Activated T-cell treated with anti-CD3 and anti-CD28 coated beads, Interleukin-2, amount 50 U/mL, for 48 hours (primary cell): ENCODE measurements around the gene MYO18B.
"Not testable (repeated sequence)": the region's sequence is repeated elsewhere in the genome, so short reads cannot be mapped to it uniquely, and the experiment has no call there.

Experiments used
- DNase-seq, 2 experiments: peaks; one replicate each; pipeline ENCODE4 v3.0.0-alpha.2; 2020

The MYO18B gene

DNA sequence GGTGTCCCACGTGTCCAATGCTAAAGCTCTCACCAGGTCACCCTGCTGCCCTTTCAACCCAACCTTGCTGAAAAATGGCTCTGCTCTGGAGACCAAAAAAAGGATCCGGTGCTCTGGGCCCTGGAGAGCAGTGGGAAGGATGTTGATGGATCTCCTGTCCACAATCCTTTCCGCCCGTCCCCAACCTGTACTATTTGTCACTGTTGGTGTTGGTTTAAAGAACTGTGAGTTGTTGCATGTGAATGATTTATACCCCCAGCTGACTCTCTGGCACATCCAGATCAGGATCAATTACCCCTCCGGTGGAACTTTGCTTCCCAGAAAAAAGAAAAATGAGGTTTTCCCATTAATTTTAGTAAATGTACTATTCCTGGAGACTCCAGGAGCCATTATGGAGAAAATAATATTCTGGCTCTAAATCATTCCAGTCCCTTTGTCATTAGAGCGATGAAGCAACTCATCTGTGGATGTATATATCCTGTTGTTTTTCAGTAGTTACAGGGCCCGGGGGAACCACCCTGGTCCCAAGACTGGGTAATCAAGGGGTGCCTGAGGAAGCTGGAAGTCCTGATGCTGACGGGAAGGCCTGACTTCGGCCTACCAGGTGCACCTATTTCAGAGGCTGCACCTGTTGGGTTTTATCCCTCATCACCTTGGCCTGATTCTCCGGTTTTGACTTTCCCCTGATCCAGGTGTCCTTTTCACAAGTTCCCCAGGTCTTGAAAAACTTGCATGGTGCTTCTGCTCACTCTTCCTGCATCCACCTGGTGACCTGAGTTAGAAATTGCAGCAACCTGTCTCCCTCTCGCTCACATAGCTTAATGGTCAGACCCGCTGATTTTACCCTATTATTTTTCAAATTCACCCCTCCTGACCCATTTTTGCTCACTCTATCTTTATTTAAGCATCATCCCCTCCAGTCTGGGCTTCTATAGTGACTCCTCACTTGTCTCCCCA lies 218.1 kb downstream of the MYO18B start:
- no peak for DNase-seq

DNA sequence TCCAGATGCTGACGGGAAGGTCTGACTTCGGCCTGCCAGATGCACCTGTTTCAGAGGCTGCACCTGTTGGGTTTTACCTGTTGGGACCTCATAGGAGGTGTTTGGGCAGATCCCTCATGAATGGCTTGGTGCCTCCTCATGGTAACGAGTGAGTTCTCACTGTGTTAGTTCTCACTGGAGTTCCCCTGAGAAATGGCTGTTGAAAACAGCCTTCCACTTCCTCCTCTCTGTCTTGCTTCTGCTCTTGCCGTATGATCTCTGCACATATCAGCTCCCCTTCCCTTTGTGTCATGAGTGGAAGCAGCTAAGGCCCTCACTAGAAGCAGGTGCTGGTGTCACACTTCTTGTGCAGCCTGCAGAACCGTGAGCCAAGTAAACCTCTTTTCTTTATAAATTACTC lies 219.7 kb downstream of the MYO18B start:
- no peak for DNase-seq

DNA sequence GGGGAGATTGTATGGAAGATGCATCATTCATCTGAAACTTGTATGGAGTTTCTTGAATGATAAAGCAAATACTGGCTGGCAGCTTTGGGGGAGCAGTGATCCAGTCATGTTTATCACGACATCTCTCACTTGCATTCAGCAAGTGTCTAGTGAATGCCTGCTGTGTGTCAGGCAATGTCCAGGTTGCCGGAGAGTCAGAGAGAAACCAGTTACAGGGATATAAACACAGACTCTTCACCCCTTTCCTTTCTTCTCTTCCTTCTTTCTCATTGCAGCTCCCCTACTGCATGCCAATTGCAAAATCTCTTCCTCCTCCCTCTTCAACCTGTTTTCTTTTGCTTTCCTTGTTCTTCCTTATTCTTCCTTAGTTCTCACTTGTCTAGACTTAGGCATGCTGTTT lies 220.7 kb downstream of the MYO18B start:
- no peak for DNase-seq

DNA sequence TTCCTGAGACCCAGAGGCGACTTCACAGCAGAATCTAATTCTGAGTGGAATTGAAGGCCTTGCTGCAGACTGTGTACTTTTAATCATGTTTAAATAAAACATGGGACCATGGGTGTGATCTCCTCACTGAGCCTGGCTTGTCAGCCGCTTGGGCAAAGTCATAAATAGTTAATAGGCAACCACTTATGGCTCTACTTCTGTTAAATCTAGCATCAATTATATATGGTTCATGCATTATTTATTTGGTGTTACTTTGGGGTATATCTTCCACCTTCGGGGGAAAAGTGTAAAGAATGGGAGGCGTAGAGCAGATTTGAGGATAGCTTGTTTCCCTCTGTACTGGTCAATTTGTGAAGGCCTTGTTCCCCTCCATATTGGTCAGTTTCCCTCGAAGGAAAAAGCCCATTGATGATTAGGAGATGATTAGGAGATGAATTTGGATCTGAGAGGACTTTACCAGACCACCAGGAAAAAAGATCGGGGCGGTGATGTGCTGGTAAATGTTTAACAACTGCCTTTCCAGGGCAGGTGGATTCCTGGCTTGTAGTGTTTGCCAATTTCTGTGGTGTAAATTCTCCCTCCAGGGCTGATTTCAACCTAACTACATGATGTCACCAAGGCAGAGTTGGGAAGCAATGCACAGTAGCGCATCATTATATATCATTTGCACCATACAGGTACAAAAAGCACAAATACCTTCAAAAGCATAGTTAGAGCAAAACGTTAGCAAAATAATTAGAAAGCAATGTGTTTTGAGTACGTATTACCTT lies 223.2 kb downstream of the MYO18B start:
- no peak for DNase-seq

DNA sequence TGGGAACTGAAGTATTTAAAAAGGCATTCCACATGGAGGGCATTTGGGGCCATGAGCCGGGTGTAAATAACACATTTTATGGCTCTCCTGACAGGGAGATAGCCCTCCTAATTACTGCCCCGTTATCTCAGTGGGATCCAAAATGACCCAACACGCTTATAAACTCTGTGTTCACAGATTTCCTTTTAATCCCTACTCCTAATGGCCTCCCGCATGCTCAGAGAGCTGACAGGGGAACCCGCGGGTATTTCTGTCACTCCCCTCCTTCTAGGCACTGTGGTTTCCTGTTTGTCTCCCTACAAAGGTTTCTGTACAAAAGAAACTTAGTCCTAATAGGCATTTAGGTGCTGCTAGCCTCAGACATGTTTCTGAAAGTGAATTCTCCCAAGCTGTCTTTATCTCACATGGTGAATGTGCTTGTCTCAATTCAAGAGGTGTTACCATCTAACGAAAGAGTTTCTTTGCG lies 224.5 kb downstream of the MYO18B start:
- no peak for DNase-seq

DNA sequence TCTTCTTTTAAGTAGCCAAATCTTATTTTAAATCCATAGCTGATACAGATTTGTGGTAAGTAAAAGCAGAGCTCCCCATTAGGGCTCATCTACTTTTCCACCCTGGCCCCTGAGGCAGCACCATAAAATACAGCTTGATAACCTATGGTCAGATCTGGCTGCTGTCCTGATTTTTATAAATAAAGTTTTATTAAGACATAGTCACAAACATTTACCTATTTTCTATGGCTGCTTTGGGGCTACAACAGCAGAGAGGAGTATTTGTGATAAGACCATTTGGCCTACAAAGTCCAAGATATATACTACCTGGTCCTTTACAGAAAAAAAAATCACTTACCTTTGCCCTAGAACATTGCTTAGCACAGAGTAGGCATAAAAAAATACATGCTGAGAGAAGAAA lies 227.3 kb downstream of the MYO18B start:
- DNase-seq = no peak

DNA sequence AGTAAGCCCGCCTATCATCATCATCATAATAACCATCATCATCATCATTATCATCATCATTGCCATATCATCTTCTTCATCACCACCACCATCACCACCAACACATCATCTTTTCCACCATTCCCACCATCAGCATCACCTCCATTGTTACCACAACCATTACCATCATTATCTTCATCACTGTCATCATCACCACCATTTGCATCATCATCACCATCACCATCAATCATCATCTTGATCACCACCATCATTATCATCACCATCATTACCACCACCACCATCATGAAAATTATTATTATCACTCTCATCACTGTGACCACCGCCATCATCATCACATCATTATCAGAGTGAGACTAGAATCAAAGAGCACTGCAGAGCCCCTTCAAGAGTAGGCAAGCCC lies 227.9 kb downstream of the MYO18B start:
- no peak for DNase-seq

DNA sequence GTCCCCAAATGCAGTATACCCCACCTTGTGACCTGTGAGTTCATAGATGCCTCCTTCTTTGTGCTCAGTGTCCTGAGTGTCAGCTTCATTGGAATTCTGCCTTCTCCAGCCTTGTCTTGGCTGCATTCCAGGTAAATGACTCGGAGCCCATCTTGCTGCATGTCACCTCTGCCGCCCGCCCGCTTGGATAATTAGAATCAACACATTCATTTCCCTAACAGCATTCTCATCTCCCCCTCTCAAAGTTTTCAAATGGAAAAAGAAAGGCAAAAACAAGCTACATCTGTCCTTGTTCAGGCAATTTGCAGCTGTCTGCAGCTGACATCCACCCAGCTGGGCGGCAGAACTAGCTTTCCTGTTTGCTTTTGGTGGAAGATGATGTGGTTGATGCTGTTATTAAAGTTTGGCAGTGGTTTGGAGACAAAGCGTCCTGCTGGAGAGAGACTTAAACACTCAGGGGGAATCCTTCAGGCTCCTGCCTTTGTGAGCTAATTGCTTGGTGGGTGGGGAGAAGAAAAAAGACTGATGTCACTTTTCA lies 228.5 kb downstream of the MYO18B start:
- no peak for DNase-seq

DNA sequence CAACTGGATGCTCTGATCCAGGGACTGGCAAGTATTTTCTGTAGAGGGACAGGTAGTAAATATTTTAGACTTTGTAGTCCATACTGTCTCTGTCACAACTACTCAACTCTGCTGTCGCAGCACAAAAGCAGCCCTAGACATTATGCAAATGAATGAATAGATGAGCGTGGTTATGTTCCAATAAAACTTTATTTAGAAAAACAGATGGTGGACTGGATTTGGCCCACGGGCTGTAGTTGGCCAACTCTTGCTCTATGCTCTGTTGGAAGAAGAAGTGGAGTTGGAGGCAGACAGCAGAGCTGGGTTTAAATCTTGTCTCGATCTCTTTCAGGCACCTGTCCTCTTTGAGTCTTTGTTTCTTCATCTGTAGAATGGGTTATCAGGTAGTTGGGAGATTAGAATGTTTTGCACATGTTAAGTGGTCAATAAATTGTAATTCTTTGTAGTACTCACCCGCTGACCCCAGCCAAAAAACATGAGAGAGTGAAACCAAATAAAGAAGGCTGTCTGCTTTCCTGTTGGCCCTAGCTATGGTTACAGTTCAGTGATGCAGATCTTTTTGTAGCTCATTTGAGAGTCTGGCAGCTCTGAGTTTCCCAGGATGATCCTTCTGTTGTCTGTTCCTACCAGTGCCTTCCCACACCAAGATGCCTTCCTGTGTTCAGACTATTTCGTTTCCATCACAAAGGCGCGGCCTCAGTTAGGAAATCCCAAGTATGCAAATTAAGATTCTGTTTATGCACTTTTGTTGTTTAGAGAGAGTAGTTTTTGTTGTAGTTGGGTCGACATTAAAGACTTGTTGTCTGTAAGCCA lies 229.2 kb downstream of the MYO18B start:
- DNase-seq = no peak

DNA sequence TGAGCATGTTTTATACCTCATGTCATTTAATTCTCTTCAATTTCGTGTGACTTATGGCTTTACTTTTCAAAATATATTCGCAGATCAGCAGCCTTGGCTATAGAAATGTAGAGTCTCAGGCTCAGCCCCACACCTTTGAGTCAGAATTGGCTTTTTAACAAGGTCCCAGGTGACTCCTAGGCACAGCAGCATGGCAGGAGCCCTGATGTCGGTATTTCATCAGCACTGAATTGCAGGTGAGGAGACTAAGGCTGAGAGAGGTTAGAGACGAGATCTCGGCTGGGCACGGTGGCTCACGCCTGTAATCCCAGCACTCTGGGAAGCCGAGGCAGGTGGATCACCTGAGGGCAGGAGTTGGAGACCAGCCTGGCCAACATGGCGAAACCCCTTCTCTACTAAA lies 230.4 kb downstream of the MYO18B start:
- no peak for DNase-seq

DNA sequence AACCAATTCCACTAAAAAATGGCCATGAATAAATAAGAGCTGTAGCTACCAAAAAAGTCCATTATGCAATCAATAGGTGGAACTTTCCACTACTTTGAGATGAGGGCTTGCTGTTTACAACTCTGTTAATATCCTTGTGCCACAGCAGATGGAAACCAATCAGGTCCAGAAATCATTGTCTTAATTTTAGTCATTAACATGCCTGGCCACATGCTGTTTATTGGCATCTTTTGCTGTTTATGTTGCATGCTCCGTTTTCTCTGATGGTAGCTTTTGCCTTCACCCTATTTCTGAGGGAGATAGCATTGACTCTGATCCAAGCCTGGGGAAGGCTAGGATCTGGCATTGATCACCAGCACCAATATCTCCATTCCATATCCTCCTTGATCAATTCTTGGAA lies 234.4 kb downstream of the MYO18B start:
- DNase-seq = no peak

DNA sequence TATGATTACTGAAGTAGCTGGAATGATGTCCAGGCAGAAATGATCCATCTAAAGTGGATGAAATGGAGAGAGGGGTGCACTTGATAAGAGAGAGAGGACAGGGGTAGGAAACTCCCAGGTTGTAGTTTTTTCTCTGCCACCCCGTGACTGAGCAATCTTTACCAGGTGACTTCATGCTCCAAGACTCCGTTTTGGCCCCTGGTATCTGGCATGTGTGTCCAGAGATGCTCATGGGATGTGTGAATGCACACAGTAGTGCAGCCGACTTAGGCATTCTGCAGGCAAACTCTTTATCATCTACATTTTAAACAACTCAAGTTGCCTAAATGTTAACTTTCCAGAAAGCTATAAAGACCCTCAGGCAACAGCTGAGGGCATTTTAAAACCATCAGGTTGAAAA lies 238.0 kb downstream of the MYO18B start:
- DNase-seq = no peak

DNA sequence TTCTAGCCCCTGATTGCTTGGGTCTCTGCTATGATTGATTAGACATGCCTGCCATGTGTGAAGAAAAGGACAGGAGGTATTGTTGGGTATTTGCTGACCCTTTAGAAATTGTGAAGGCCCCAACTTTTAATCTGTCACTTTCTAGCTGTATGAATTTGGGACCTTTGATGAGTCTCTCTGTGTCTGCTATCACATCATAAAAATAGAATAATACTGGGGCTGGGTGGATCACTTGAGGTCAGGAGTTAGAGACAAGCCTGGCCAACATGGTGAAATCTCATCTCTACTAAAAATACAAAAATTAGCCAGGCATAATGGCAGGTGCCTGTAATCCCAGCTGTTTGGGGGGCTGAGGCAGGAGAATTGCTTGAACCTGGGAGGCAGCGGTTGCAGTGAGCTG lies 242.9 kb downstream of the MYO18B start:
- not testable (repeated sequence) for DNase-seq

DNA sequence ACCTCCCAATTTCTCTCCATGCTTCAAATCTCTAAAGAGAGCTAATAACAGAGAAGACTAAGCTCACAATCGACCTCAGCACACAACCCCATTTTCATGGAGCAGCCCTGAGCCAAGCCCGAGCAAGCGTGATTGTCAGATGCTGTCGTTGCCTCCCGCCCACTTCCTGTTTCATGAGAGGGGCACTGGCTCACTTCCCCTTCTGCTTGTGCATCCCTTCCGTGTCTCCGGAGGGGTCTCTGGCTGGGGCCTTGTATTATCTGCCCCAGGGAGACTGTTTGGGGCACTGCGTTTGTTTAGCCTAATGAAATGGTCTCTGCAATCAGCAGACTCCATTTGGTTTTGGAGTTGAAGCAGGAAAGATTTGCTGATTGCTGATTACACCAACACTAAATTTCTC lies 246.0 kb downstream of the MYO18B start:
- no peak for DNase-seq

DNA sequence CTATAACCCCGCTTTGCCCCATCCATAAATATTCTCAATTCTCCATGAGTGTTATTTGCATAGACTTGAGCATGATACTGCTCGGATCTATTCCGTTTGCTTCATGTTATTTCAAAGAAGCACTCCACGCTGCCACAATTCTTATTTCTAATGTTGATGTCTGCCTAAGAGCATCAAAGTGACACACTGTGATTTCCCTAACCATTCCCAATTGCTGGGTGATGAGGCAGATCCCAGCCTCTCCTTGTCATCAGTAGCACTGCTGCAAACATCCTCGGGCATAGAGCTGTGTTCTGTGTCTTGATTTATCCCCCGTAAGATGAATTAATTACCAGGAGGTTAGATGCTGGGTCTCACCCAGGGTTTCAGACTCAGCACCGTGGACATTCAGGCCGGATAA lies 249.0 kb downstream of the MYO18B start:
- no peak for DNase-seq

DNA sequence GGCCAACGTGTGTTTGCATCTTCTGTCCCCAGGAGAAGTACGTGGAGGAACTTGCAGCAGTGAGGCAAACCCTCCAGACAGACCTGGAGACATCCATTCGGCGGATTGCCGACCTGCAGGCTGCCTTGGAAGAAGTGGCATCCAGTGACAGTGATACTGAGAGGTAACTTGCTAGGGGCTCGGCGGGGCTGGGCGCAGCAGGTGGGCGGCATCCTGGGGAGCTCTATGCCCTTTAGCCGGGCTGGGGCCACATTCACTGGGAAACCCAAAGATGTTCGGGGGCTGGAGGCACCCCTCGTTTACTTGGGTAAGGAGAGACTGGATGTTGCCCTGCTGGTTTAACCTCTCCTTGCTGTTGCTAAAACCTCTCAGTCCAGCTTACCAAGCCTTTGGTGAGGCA lies 250.3 kb downstream of the MYO18B start:
- no peak for DNase-seq

DNA sequence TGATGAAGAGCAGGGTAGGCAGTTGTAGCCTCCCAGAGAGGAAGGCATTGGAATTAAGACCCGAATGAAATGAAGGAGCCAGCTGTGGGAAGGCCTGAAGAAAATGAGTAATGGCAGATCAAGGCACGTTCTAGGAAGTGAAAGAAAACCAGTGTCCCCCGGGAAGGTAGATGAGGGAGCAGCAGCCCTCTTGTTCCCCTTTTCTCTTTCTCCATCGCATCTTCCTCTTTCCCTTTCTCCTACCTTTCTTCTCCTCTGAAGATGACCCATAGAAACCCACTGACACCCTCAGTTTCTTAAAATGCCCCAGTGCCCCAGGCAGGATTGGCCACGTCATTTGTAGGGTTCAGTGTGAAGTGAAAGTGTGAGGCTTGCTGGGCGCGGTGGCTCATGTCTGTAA lies 254.7 kb downstream of the MYO18B start:
- DNase-seq = no peak

DNA sequence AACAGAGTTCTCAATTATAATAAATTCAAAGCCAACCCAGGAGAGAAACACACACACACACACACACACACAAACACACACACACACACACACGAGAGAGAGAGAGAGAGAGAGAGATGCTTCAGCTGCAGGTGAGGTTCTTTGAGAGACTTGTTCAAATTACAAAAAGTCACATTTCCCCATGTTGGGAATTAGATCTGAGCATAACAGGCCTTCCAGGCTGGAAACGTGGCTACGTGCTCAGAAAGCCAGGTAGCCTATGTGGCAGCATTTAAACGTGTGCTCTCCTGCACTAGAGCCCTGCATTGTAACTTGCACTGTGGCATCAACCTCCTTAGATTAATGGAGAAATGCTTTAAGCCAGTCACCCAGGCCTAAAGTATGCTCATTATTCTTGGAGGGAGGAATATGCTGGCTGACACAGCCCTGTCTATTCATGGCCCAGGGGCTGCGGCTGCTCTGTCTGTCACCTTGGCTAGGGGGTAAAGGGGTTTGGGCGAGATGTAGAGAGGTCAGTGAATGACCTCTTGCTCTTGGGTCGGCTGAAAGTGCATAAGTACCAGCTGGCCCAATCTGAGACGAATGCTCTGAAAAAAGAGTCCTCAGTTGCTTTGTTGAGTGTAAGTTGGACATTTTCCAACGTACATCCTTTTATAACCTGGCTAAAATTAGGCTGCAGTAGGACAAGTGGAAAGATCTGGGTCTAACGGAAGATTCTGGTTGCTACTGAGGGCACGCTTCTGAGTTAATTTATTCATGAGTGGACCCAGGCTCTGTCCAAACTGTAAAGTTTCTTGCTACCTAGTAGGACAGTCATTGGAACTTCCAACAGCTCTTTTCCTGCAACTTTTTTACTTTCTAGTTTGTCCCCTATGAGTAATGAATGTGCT lies 256.1 kb downstream of the MYO18B start:
- DNase-seq = no peak

DNA sequence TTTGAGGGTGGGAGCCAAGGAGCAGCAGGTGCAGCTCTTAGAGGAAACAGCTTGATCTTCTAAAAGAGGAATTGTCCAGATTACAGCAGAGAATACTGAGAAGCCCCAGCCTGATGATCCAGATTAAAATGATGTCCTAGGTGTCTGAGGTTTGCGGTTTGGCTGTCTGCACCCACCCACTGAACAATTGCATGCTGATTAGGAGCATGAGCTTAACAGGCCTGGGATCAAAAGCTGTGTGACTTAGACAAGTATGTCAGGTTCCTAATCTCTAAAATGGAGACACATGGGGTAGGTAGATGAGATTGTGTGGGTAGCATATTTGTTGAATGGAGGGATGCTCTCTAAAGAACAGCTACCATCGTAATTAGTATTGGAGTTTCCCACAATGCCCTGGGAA lies 260.5 kb downstream of the MYO18B start:
- DNase-seq = no peak

DNA sequence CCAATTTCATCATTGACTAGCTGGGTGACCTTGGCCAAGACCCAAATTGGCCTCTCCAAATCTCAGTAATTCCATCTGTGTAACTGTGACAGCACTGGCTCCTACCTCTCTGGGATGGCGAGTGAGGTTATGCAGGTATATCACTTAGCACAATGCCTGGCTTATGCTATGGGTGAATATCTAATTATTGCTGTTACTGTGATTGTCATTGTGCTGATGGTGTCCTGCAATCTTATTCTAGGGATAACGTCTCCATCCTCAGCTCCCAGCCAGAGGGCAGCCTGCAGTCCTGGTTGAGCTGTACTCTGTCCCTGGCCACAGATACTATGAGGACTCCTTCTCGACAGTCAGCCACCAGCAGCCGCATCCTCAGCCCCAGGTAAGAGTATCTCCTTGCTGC lies 262.5 kb downstream of the MYO18B start:
- no peak for DNase-seq

DNA sequence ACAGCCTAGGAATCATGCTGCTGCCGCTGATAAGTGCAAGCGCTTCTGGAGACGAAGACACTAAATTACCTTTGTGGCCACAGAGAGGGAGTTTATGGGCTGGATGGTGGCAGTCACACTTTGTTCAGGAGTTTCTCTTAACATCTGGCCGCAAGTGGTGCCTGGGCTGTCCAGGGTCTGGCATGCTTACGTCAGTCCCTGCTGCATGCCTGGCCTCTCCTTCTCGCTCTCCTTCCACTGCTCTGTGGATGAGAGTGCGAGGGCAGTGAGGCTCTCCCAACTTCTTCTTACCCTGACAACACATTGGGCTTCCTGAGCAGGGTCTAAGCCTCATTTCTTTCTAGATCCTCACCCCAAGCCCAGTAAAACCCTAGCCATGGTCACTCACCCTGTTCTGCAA lies 266.6 kb downstream of the MYO18B start:
- DNase-seq = no peak

DNA sequence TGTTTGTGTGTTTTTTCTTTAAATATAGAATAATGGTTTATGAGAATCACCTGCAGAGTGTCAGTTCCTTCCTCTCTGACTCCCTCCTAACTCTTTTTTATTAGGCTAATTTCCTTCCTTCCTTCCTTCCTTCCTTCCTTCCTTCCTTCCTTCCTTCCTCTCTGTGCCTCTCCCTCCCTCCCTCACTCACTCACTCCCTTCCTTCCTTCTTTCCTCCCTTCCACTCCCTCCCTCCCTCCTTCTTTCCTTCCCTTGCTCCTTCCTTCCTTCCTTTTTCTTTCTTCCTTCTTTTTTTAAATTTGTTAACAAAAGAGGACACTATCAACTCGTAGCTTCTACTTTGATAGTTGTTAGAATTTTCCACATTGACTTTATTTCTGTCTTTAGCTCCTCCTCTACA lies 274.9 kb downstream of the MYO18B start:
- no peak for DNase-seq
